Thoracic aorta (tissue), 2 donors: ENCODE measurements around the gene KIAA0930. TPM values are rescaled to one million over a fixed set of nuclear protein-coding genes. Genes with fewer than 3 reads are reported as not detected.

Source experiments
- ATAC-seq: fragments of 150-250 bp; one replicate; pipeline ENCODE4 v1.8.0; 2017; ENCODE audit warnings: low read depth; ENCODE audit not compliant: insufficient number of reproducible peaks, low FRiP score
- DNase-seq: peaks from one replicate; pipeline ENCODE4 v3.0.0-alpha.2; 2020; ENCODE audit warnings: low spot score
- H3K27ac ChIP-seq, 2 donors: fragments of 200-600 bp; sonication (generic); 1 replicate in 1 of 2; 2 replicates in 1 of 2; pipeline ENCODE4 v1.5.1; 2016; ENCODE audit warnings: mild to moderate bottlenecking in 2 of 2, moderate library complexity in 2 of 2
- H3K27me3 ChIP-seq: fragments of 200-600 bp; sonication (generic); replicated peaks from 2 replicates; pipeline ENCODE4 v1.6.0; 2016; ENCODE audit warnings: mild to moderate bottlenecking; ENCODE audit not compliant: insufficient read depth
- H3K36me3 ChIP-seq: fragments of 200-600 bp; sonication (generic); one replicate; pipeline ENCODE4 v1.5.1; 2016
- H3K4me1 ChIP-seq, 2 donors: fragments of 200-600 bp; sonication (generic); 1 replicate in 1 of 2; 2 replicates in 1 of 2; pipeline versions ENCODE4 v1.5.1 to v1.6.0; 2016; ENCODE audit warnings: low read depth in 2 of 2, mild to moderate bottlenecking in 1 of 2; ENCODE audit not compliant: control insufficient read depth in 1 of 2
- H3K4me3 ChIP-seq: fragments of 200-600 bp; sonication (generic); 2 replicates; pipeline ENCODE4 v1.5.1; 2016; ENCODE audit warnings: mild to moderate bottlenecking
- H3K9me3 ChIP-seq: fragments of 200-600 bp; sonication (generic); 2 replicates; pipeline ENCODE4 v1.5.1; 2016
- total RNA-seq, 2 donors: library from RNA; depleted of rRNA; stranded (reverse); fragments of >200 nt; gene quantifications; one replicate each; pipeline versions ENCODE4 v1.1.0 to v1.2.3, GENCODE V29; 2016
- TF ChIP-seq, protein P1 (sequence below): fragments of 200-600 bp; sonication (generic); IDR thresholded peaks from one replicate; pipeline ENCODE4 v1.5.1; 2019; ENCODE audit warnings: antibody characterized with exemption

The KIAA0930 gene
- total RNA-seq, 2 donors from 2014 or later = 76.9 to 99.1 TPM

DNA sequence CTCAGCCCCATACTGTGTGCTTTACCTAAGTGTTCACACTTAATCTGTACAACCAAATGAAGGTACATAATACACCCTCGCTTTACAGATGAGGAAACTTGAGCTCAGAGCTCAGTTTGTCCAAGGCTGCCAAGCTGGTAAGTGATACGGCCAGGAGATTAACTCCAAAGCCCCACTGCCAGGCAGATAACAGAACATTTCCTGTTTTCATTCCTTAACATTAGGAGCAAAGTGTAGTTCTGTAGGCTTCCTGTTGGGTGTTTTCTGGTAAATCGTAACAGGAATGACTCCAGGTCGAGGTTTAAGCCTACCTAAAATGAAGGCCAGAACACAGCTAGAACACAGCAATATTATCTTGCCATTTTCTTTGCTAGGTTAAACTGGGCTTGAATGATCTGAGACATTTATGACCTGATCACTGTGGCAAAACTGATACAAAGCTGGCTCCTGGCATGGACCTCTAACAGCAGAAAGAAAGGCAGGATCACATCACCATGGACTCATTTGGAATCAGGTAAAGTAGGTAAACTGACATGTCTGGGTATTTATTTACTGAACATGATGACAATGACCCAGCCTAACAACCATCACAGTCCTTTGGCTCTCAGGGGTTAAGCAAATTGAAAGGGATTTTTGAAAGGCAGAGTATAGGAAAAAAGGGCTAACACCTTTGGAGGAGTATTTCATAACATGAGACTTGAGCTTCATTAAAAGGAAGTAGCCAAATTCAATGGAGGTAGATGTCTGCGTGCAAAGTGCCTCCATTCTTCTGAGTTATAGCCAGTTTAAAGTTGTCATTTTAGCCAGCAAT lies 80.8 kb downstream of the KIAA0930 start:
- no peaks in the 10 kb centered on the region for H3K9me3 ChIP-seq
- DNase-seq (no peak), ATAC-seq (no peak)
- H3K27ac ChIP-seq = no peak overlapping the region
- no peak overlapping the region for H3K4me3 ChIP-seq
- TF ChIP-seq, protein P1, sequence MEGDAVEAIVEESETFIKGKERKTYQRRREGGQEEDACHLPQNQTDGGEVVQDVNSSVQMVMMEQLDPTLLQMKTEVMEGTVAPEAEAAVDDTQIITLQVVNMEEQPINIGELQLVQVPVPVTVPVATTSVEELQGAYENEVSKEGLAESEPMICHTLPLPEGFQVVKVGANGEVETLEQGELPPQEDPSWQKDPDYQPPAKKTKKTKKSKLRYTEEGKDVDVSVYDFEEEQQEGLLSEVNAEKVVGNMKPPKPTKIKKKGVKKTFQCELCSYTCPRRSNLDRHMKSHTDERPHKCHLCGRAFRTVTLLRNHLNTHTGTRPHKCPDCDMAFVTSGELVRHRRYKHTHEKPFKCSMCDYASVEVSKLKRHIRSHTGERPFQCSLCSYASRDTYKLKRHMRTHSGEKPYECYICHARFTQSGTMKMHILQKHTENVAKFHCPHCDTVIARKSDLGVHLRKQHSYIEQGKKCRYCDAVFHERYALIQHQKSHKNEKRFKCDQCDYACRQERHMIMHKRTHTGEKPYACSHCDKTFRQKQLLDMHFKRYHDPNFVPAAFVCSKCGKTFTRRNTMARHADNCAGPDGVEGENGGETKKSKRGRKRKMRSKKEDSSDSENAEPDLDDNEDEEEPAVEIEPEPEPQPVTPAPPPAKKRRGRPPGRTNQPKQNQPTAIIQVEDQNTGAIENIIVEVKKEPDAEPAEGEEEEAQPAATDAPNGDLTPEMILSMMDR = no peak
- H3K27me3 ChIP-seq = no peaks in the 10 kb centered on the region
- H3K4me1 ChIP-seq = peaks cover 7 to 19% of the 10 kb centered on the region in 2 donors
- H3K36me3 ChIP-seq = peaks cover 15% of the 10 kb centered on the region

DNA sequence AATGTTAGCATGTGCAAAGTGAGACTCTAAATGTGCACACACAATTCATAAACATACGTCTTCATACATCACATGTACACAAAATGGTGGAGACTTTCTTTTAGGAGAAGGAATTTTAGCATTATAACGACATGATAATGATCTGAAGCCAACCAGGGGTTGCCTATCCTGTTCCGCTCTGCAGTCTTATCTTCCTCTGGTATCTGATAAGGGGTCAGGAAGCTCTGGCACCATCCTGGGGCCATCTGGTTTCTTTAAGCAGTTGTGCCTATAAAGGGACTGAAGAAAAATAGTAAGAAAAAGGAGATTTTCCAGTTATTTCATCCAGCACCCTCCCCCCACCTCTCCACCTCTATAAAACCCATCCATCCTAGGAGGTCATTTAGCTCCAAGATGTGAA lies 82.8 kb downstream of the KIAA0930 start:
- Histone ChIP-seq H3K4me1 (peaks cover 6 to 15% of the 10 kb centered on the region in 2 donors), H3K27ac (no peak overlapping the region), H3K9me3 (no peaks in the 10 kb centered on the region), H3K4me3 (no peak overlapping the region), H3K36me3 (peaks cover 15% of the 10 kb centered on the region), H3K27me3 (no peaks in the 10 kb centered on the region)
- ATAC-seq (no peak), DNase-seq (no peak)
- TF ChIP-seq, protein P1 = no peak

DNA sequence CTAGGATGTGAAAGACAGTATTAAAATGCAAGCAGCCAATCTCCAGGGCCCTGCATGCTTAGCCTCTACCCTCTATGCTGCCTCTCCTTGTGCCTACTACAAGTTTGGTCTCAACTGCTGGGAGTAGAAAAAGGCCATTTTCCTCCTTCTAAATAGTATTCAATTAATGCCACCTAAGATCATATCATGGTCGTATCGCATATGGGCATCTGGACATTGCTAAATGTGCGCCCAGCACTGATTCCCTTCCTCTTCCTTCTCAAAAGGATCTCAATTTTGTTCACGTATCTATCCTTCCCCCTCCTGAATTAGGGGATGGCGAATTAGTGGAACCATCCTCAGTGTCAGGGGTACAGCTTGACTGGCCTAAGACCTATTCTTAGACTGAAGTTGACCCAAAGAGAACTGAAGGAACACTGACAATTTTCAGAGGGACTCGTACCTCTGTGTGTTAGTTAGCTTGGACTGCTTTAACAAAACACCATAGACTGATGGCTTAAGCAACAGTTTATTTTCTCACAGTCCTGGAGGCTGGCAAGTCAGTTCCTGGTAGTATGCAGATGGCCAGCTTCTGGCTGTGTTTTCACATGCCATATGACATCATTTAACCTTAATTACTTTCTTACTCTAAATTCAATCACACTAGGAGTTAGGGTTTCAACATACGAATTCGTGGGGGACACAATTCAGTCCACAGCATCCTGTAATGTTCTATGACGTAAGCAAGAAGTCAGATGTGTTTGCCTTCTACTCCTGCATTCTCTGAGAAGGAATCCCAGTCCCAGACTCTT lies 85.4 kb downstream of the KIAA0930 start:
- TF ChIP-seq, protein P1 = no peak

DNA sequence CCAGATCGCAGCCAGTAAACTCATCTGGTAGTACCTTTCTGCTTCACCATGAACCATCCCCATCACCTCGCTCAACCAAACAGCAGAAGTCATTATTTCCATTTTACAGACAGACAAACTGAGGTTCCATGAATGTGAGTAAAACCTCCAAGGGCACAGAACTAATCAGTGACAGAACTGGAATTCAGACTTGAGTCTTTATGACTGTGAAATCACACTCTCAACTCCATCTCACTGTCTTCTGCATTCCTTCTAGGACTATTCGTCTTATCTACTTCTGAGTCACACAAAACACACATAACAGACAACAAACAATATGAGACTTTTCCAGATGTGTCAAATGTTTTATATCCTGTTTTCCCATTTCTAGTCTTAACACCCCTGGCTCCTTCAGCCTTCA lies 86.3 kb downstream of the KIAA0930 start:
- Histone ChIP-seq H3K27me3 (no peaks in the 10 kb centered on the region), H3K4me3 (no peak overlapping the region), H3K27ac (no peak overlapping the region), H3K36me3 (peaks cover 19% of the 10 kb centered on the region), H3K4me1 (no peaks in the 10 kb centered on the region), H3K9me3 (no peaks in the 10 kb centered on the region)
- DNase-seq = no peak
- no peak for ATAC-seq
- TF ChIP-seq, protein P1 = no peak

More for the DNA sequence above, 85.4 kb downstream of the KIAA0930 start:
- DNase-seq = no peak
- Histone ChIP-seq H3K4me3 (no peak overlapping the region), H3K27me3 (no peaks in the 10 kb centered on the region), H3K9me3 (no peaks in the 10 kb centered on the region), H3K36me3 (peaks cover 15% of the 10 kb centered on the region), H3K27ac (no peak overlapping the region), H3K4me1 (peaks cover 0 to 7% of the 10 kb centered on the region in 2 donors)
- no peak for ATAC-seq

DNA sequence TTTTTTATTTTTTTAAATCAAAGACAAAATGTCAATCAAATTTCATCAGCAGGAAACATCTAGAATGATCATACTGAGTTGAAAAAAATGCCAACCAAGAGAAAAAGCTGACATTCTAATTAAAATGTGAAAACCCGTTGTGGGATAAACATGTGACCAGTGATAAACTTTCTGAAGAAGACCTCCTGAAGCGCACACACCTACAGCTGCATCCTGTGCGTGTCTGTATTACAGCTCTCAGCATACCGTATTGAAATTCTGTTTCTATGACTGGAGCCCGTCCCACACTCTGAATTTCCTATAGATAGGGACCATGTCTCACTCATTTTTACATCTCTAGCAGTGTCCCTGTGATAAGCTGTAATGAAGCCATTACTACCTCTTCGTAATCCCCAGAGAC lies 89.2 kb downstream of the KIAA0930 start:
- no peaks in the 10 kb centered on the region for H3K9me3 ChIP-seq
- no peak for ATAC-seq
- no peak for DNase-seq
- peaks cover 9% of the 10 kb centered on the region for H3K36me3 ChIP-seq
- TF ChIP-seq, protein P1 = no peak
- H3K4me1 ChIP-seq = no peaks in the 10 kb centered on the region
- no peak overlapping the region for H3K27ac ChIP-seq
- H3K4me3 ChIP-seq = no peak overlapping the region
- no peaks in the 10 kb centered on the region for H3K27me3 ChIP-seq
